GM21360 (cell line): ENCODE results near the gene B2M.

Experiments
- ATAC-seq: cut with Tn5 transposase; IDR thresholded peaks from one replicate; pipeline ENCODE4 v1.9.1; 2021; ENCODE audit warnings: mild to moderate bottlenecking, moderate library complexity; ENCODE audit not compliant: unreplicated experiment

The B2M gene

DNA sequence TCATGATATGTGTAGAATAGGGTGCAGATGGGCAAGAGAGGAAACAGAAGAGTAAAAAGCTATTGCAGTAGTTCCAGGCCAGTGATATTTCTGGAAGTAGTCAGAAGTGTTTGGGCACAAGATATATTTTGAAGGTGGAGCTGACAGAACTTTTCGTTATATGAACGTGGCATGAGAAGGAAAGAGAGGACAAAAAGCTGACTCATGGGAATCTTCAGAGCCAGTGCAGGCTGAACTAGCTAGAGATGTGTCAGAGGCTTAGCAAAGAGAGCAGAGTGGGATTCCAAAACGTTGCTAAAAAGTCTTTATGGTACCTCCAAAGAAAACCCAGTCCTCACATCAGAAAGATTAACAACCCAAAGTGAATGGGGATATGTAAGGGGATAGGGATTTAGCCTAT lies 53.7 kb downstream of the B2M start:
- ATAC-seq: no peak
